GM21619 (cell line): ENCODE data around the gene OAT.

ENCODE experiments used
- ATAC-seq: cut with Tn5 transposase; IDR thresholded peaks from one replicate; pipeline ENCODE4 v1.9.1; 2021; ENCODE audit not compliant: unreplicated experiment

Gene OAT

DNA sequence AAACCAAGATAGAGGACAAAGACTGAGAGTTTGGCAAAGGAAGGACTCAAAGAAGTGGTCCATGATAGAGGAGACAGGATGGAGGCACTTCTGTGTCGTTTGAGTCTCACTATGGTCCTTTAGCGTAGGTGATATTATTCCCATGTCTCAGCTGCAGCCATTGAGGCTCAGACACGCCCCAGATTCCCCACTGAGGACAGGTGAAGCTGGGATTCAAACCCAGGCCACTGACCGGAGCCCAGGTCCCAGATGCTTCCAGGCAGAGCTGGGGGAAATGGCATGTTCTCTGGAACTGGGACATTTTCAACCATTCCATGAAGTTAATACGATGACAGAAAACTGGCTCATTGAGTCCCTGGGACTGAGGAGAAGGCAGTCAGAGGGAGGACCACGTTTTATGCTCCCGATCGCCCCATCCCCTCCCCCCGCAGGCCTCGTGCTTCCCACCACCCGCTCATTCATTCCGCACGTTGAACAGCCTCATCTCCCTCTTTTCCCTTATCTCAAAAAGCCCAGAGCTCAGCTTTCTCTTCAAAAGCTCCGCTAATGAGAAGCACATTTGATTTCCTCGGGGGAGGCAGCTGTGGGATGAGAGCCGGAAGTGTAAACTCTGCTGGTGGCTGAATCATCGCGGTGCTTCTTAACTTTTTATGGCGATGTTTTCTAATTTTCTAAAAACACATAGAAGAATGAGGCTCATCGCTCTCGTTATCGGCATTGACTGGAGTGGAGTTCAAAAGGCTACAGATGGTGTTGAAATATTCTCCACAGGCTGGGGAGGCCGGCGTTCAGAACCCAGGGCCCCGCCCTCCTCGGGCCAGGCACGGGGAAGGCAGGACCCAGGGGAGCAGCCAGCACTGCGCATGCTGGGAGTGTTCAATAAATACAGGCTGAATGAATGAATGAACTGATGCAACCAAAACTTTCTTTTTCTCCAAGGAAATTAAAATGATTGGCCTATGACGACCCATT, 64.0 kb downstream of the OAT start:
- ATAC-seq = peak; percentile 73

DNA sequence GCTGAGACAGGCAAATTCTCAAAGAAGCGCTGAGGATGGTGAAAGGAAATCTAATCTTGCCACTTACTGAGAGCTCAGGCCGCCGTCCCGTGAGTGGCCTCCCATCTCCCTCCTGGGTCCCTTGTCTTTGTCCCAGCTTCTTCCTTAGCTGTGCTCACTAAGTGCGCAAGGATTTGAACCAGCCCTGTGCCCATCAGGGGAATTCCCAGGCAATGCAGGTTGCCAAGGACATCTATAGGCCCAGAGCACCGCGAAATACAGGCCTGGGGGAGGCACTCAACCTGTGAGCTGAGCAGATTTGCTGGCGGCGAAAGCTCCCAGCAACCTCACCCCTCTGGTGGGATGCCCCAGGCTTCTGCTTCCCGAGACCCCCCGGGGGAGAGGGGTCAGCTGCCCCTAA, 64.8 kb downstream of the OAT start:
- no peak for ATAC-seq

DNA sequence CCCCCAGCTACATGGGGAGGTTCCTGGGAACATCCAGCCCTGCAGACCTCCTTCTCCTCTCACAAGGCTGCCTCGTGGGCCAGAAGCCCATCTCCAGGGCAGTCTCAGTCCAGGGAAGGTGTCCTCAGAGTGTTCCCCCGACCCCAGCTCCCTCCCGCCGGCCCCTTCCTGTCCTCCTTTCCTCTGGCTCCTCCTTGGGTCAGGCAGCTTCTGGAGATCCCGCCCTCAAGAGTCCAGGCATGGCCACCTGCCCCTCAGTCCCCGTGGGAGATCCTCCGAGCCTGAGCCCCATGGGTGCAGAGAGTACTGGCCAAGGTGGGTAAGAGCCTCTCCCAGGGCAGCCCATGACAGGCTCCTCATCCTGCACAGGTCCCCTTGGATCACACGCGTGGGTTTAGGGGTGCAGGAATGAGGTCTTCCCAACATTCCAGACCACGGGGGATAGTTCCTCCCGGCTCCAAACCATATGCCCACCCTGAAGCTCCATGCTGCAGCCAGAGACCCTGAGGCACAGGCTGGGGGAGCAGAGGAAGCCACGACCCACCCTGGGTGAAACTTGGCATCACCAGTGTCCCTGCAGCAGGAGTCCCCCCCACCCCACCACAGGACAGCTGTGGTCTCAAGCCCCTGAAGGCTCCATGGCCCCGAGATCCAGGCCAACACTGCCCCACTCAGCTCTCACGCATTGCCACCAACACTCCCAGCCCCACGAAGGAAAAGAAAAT, 65.5 kb downstream of the OAT start:
- ATAC-seq = no peak

DNA sequence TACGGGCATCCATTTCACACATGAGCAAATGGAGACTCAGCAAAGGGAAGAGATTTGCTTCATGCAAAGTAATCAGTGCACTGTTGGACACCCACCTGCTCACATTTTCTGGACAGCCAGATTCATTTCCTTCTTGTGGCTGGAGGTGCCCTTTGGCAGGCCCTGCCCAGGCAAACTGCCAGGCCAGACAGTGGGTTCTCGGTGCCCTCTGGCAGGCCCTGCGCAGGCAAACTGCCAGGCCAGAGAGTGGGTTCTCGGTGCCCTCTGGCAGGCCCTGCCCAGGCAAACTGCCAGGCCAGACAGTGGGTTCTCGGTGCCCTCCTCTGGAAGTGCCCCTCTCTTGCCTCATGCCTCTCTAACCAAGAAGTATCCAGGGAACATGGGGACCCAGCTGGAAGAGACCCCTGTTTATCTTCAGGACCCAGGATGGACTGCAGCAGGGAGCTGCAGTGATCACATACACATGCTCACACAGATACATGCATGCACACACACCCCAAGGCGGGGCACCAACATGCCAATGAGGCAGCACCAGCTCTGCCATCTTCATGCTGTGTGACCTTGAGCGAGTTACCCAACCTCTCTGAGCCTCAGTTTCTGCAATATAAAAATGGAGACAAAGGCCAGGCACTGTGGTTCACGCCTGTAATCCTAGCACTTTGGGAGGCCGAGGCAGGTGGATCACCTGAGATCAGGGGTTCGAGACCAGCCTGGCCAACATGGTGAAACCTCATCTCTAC, 67.1 kb downstream of the OAT start:
- no peak for ATAC-seq

DNA sequence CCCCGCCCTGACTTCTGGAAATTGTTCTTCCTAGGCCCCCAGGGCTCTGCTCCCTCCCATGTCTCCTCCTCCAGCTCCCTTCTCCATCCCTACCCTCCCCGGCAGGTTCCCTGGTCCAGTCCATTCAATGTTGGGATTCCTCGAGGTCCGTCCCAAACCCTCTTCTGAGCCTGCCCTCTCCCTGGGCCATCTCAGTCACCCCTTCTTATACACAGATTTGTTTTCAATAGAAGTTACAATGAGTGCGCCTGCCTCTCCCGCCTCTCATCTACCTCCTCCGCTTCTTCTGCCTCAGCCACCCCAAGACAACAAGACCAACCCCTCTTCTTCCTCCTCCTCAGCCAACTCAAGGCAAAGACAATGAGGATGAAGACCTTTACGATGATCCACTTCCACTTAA, 67.9 kb downstream of the OAT start:
- no peak for ATAC-seq

DNA sequence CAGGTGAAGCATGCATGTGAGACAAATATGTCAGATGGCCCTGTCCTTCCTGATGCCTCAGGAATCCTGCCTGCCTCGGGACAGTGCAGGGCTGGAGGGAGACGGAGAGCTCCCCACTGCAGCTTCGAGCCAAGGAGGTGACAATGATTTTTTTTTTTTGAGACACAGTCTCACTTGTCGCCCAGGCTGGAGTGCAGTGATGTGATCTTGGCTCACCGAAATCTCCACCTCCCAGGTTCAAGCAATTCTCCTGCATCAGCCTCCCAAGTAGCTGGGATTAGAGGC, 68.8 kb downstream of the OAT start:
- no peak for ATAC-seq

DNA sequence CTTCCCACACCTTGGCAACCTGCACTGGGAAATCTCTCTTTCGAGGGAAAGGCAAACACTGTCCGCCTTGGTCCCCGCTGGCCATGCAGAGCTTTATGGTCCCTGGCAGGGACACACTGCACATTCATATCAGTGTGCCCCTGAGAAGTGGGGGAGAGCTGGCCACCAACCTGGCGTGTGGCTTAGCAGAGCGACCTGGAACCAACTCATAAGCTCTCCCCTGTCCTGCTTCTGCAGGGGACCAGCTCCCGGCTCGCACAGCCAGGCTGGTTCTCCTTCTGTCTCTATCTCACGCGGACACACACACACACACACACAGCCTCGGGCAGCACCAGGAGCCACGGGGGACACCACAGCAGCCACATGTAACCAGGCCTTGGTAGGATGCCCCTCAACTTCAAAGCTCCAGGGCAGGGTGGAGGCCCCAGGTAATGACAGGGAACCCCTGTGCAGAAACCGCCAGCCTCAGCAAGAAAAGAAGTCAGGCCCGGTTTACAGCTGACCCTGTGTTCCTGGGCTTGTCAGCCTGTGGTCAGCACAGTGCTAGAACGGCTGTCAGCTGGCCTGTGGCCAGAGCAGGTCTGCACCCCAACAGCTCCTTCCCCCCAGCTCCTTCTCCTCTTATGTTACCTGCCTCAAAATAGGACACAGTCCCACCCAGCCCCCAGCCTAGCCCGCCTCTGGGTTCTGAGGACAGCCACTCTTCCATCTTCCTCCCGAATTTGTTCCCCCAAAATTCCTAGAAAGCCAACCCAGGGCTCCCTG, 69.3 kb downstream of the OAT start:
- ATAC-seq = no peak

DNA sequence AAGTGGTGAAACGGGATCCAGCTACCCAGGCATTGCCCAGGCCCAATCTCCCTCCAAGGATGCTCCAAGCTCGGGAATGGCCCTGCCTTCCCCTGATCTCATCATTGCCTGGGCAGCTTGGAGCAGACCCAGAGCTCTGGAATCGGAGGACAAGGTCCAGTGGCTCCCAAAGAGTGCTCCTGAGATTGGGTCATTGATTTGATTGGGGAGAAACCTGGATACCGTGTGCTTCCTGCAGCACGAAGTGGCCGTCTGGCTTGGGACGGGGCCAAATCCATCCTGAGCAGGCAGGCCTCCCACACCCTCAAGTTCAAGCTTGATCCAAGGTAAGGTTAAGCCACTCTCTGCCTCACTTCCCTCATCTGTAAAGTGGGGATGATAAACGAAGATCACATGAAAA, 69.9 kb downstream of the OAT start:
- ATAC-seq = no peak

DNA sequence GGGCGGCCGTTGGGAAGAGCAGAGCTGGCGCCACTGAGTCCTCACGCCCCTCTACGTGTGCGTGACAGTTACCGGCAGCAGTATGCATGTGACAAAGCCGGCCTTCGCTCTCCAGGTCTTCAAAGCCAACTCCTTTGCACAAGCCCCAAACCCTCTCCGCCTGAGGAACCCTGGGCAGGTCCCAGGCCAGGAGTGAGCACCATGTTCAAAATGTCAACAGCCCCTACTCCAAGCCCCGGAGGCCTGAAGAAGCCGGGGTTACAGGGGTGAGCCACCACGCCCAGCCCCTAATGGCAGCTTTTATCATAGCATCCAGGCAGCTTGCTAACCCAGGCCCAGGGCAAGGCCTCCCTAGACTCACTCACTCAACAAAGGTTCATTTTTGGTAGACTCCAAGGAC, 70.8 kb downstream of the OAT start:
- no peak for ATAC-seq
